ENCODE results near the gene IL11RA. TPM values are rescaled to one million over a fixed set of nuclear protein-coding genes. Genes with fewer than 3 reads are reported as not detected.

The IL11RA gene
- total and polyA plus RNA-seq, 10 of the 15 experiments (the other 5 are each of a cell fraction or from before 2014, with no cell fraction given): 0.32 to 5.8 (median 2.2) TPM

GRCh38 chr9:34651876-34652601 lies at the start of gene IL11RA (continued):
- peak; percentile 84 for TF ChIP-seq PBX3 (IDR thresholded peaks at IDR 0.05; ENCODE audit: insufficient replicate concordance, low read depth, low read length)
- 0 out of 2 replicates have a peak, but pooled peaks have one; percentile 9 for TF ChIP-seq IKZF1 (conservative IDR thresholded peaks at IDR 0.05)
- peak; percentile 42; the same call in 1 of the 2 replicates for TF ChIP-seq NR2F1 (conservative IDR thresholded peaks at IDR 0.05)
- TF ChIP-seq USF2 (IDR thresholded peaks at IDR 0.05; ENCODE audit: borderline replicate concordance, low read depth, low read length): no peak

- Histone ChIP-seq H3K79me2 (ENCODE audit: control insufficient read depth, insufficient read depth, low read length) (no peaks in the 10 kb centered on the region), H2AFZ (ENCODE audit: control insufficient read depth, low read depth, low read length) (no peak overlapping the region), H3K27ac (ENCODE audit: control insufficient read depth, insufficient read depth) (no peak overlapping the region), H3K27me3 (replicated peaks in 1 of 2; ENCODE audit: control insufficient read depth in 2 of 2, insufficient read depth in 2 of 2, low read length in 1 of 2) (peaks cover 4% of the 10 kb centered on the region in 2 experiments; a peak in 2 of 4 replicates), H4K20me1 (ENCODE audit: control insufficient read depth, insufficient read depth) (no peaks in the 10 kb centered on the region), H3K9me3 (replicated peaks; ENCODE audit: control insufficient read depth, insufficient read depth, low read length) (no peaks in the 10 kb centered on the region), H3K9ac (ENCODE audit: control insufficient read depth, insufficient read depth, low read length) (no peak overlapping the region), H3K36me3 (ENCODE audit: control insufficient read depth in 2 of 2, insufficient read depth in 2 of 2, low read length in 1 of 2) (no peaks in the 10 kb centered on the region), H3K4me1 (ENCODE audit: control insufficient read depth, insufficient read depth, low read length) (no peaks in the 10 kb centered on the region), H3K4me2 (ENCODE audit: control insufficient read depth, insufficient read depth) (no peak overlapping the region), H3K4me3 (no peak overlapping the region)
- RAD21 ChIA-PET (ENCODE audit: unreplicated experiment): interaction anchor here (0.5 to 1.4 kb wide), 6 partner anchors 17 to 200 kb away, joined by 3 to 7 read pairs (median 4); partner anchors contain the start of genes DCTN3 and SIGMAR1
- in situ Hi-C loops (cut with MboI) (no loop called here), intact Hi-C loops (cut with micrococcal nuclease; ENCODE audit: unreplicated experiment) (loop anchor here (5.0 kb wide), 1 partner anchor 271 kb away; no protein-coding TSS in a partner anchor)
- CTCF ChIA-PET: interaction anchor here (0.5 to 5.0 kb wide), 27 partner anchors 9 to 432 kb away, joined by 3 to 39 read pairs (median 4); partner anchors contain the start of genes DCTN3 and SIGMAR1
- ATAC-seq (peak; percentile 98), FAIRE-seq (peak; percentile 94), DNase-seq (ENCODE audit: low read depth, low spot score) (peak; percentile 27)
- peak; percentile 74 for TF ChIP-seq SMC3 (IDR thresholded peaks at IDR 0.05; ENCODE audit: borderline replicate concordance, low read length)
- peak; percentile 55 for TF ChIP-seq MEF2B (IDR thresholded peaks at IDR 0.05; ENCODE audit: partially characterized antibody, poor library complexity, severe bottlenecking)
- TF ChIP-seq ZZZ3 (IDR thresholded peaks at IDR 0.05; ENCODE audit: control insufficient read depth, insufficient read length, low read depth): no peak
- no peak for TF ChIP-seq HSF1 (IDR thresholded peaks at IDR 0.05; ENCODE audit: low read depth, low read length)
- peak; percentile 82 for TF ChIP-seq RAD21 (IDR thresholded peaks at IDR 0.05; ENCODE audit: insufficient read depth, low read depth, low read length)
- peak; percentile 90 to 95 (median 93) for TF ChIP-seq CTCF (IDR thresholded peaks at IDR 0.05 in 2 of 3, conservative IDR thresholded peaks at IDR 0.05 in 1 of 3; ENCODE audit: control insufficient read depth in 2 of 3, extremely low read depth in 1 of 3, insufficient read depth in 1 of 3, low read depth in 3 of 3, low read length in 3 of 3)
- TF ChIP-seq ATF7 (IDR thresholded peaks at IDR 0.05; ENCODE audit: low read depth): no peak
- 0 out of 2 replicates have a peak, but pooled peaks have one; percentile 9 for TF ChIP-seq CREB1 (IDR thresholded peaks at IDR 0.05; ENCODE audit: low read depth)
- SMC1A ChIA-PET (ENCODE audit: uncharacterized antibody, unreplicated experiment): interaction anchor here (0.6 to 2.2 kb wide), 7 partner anchors 9 to 200 kb away, joined by 3 to 6 read pairs (median 4); partner anchors contain the start of gene DCTN3
- 57% methylated on average over 4 of the region's 4 CpGs for WGBS (ENCODE audit: insufficient coverage, insufficient replicate concordance, low lambda C conversion rate, missing lambda C conversion rate)
- no TSS peak for BruUV-seq (replicated peaks)
- POLR2A ChIA-PET: interaction anchor here (1.2 kb wide), 1 partner anchor 10 kb away, joined by 3 read pairs; no protein-coding TSS in a partner anchor
These were observed 48.3 kb upstream of the IL11RA start for GRCh38 chr9:34603610-34604231.
